ENCODE data around the gene COMMD2.

GRCh38 chr3:149790698-149791097 lies 38.4 kb upstream of the COMMD2 start:
- TF ChIP-seq POLR2A (IDR thresholded peaks at IDR 0.05) (no peak), CTCF (IDR thresholded peaks at IDR 0.05) (no peak)
